HG02970 (cell line): ENCODE measurements around the gene MAP2.
A peak's percentile ranks its signal among the peaks of the same experiment; 100 is the strongest.

Source experiments
- ATAC-seq: cut with Tn5 transposase; IDR thresholded peaks from one replicate; pipeline ENCODE4 v1.9.1; 2021; ENCODE audit warnings: mild to moderate bottlenecking, moderate library complexity, moderate number of reproducible peaks; ENCODE audit not compliant: unreplicated experiment, low FRiP score

Gene MAP2, protein sequence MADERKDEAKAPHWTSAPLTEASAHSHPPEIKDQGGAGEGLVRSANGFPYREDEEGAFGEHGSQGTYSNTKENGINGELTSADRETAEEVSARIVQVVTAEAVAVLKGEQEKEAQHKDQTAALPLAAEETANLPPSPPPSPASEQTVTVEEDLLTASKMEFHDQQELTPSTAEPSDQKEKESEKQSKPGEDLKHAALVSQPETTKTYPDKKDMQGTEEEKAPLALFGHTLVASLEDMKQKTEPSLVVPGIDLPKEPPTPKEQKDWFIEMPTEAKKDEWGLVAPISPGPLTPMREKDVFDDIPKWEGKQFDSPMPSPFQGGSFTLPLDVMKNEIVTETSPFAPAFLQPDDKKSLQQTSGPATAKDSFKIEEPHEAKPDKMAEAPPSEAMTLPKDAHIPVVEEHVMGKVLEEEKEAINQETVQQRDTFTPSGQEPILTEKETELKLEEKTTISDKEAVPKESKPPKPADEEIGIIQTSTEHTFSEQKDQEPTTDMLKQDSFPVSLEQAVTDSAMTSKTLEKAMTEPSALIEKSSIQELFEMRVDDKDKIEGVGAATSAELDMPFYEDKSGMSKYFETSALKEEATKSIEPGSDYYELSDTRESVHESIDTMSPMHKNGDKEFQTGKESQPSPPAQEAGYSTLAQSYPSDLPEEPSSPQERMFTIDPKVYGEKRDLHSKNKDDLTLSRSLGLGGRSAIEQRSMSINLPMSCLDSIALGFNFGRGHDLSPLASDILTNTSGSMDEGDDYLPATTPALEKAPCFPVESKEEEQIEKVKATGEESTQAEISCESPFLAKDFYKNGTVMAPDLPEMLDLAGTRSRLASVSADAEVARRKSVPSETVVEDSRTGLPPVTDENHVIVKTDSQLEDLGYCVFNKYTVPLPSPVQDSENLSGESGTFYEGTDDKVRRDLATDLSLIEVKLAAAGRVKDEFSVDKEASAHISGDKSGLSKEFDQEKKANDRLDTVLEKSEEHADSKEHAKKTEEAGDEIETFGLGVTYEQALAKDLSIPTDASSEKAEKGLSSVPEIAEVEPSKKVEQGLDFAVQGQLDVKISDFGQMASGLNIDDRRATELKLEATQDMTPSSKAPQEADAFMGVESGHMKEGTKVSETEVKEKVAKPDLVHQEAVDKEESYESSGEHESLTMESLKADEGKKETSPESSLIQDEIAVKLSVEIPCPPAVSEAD (N-terminal part only)

DNA sequence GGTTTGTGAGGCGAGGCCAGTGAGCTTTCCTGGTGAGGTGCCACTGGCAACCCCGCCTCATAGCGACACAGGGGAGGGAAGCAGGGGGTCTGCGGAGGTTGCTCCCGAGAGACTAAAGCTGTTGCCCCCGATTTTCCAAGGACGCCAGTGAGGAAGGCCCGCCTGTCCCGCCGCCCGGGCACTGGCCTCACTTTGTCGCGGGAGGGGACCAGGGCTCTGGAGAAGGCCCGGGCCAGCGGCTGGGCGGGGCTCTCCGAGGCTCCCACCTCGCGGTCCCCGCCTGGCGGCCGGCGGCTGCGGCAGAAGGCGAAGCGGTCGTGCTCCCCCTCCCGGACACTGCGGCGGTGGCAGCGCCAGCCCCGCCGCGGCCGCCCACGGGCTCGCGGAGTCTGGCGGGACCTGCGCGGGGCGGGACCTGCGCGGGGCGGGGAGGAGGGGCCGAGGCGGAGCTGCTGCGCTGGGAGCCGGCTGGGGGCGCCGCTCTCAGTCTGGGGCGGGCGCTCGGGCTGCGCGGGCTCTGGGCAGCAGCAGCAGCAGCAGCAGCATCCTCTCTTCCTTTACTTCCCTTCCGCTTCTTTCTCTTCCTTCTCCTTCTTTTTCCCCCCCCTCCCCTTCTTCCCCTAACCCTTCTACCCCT lies at the start of gene MAP2:
TSS of gene MAP2 (plus strand) at position 486 of the 637 bp plus-strand sequence. CDS start 229,124 bp downstream, outside the sequence.
- peak; percentile 100 for ATAC-seq

DNA sequence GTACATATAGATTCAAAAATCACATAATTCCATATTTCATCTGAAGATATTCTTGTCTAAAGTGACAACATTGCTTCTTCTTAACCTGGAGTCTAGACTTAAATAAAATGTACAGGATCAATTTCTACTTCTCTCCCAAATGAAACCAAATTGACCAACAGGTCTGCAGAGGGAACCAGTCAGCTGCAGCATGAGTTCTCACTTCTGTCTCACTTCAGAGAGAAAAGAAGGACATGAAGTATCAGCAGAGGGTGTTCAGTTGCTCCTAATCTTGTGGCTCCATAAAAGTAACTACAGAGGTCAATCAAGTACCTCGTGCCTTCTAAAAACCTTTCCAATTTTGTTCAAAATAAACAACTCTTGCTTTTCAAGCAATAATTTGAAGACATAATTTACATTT lies 47.2 kb upstream of the MAP2 start:
- ATAC-seq, result no peak

DNA sequence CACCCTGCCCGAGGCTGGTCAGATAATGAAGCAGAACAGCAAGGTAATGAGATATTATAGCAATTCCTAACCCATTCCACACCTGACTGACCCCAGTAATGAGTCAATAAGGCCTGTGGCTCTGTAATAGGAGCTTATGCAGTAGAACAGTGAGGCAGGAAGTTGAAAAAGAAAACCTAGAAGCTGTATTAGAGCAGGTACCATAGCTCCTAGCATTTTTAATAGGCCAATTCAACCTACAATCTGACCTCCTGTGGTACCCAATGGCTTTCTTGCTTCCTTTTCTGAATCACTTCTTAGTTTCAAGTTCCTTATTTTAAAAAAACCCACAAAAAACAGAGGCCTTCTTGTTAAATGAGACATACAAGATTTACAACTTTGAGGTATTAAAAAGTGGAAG lies 43.6 kb upstream of the MAP2 start:
- peak; percentile 98 for ATAC-seq

DNA sequence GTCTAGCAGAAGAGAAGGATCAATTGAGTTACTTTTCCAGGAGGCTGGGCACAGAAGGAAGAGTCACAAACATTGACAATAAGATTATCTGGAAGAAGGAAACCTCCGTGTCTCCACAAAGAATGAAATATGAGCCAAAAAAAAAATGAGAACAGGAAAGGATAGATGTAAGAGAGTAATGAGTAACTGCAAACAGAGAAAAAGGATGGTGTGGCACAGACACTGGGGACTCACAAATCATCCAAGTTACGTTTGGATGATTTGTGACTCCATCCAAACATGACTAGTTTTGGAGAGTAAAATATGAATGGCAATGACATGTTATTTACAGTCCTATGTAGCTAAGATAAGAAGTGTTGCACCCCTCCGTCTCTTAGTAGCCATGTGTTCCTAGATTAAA lies 42.8 kb upstream of the MAP2 start:
- no peak for ATAC-seq

DNA sequence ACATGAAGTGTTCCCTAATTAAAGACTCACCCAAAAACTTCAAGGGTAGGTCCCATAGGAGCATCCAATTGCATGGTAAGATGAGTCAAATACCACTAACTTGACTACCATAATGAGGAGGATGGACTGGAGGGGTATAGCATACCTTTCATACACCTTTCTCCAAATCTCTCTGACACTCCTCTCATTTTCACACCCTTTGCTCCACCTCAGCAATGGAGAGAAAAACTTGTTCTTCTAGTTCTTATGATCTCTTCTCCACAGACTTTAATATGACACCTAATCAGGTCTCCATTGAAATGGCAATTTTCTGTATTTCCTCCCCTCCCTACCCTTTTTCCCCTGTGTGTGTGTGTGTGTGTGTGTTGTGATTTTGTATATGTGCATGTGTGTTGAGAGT lies 41.1 kb upstream of the MAP2 start:
- no peak for ATAC-seq

DNA sequence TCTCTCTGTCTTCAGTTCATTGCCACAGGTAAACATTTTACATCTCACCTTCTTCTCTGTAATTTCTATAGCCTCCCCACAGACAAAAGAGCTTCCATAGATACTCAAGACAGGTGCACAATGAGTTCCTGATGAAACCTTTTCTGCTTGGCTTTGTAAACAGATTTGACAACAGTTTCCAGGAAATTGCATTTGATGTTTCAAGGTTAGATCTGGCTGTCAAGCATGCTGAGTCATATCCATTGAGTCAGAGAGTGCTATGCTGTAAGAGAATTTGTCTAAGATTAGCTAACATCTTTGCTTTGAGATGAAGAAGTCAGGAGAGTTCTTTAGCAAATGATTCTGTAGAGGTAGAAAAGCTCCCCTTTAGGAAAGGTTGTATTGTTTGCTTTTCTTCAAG lies 40.6 kb upstream of the MAP2 start:
- ATAC-seq, result no peak

DNA sequence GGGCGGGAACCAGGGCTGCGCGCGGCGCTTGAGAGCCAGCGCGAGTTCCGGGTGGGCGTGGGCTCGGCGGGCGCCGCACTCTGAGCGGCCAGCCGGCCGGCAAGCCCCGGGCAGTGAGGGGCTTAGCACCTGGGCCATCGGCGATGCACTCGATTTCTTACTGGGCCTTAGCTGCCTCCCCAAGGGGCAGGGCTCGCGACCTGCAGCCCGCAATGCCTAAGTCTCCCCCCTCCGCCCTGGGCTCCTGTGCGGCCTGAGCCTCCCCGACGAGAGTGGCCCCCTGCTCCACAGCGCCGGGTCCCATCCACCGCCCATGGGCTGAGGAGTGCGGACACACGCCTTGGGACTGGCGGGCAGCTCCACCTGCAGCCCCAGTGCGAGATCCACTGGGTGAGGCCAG lies 36.5 kb upstream of the MAP2 start:
- ATAC-seq, result no peak

DNA sequence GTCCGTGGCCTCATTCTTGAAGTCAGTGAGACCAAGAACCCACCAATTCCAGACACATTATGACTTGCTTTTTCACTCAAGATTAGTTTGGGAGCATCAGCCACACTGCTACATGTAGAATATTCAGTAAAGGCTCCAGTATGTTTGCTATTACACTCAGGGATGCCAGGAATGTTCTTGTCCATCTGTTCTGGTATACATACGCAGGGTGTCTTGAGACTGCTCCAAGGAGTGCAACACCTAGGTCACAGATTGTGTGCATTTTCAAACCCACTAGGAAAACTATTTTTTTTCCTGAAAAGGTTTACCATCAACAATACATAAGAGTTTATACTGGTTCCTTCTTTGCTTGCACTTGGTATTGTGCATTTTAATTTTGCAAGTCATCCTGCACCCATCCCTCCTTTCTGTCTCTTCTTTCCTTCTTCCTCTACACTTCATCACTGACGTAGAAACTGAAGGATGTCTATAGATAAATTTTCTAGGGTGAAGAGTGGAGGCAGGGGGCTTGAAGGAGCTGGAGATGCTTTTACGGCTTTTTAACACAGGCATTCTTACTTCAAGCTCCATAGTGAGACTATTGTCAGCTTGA lies 35.3 kb upstream of the MAP2 start:
- ATAC-seq, result no peak

DNA sequence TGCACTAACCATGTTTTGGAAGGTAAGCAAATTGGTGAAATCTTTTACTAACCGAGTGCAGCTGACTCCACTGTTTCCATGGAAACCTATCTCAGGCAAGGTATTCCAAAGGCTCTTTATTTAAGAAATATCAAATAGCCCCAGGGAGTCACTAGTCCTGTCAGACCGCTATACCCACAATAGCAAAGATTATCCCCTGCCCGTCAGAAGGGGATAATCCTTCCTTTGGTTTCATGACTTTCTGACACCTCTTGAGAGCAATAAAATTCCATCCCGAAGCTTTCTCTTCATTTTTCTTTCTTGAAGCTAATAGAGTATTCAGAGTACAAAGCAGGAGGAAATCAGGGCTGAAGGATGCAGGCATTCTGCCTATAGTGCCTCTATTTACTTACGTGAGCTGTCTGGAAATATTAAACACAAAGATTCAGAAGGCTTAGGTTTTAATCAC lies 34.7 kb upstream of the MAP2 start:
- ATAC-seq, result no peak

DNA sequence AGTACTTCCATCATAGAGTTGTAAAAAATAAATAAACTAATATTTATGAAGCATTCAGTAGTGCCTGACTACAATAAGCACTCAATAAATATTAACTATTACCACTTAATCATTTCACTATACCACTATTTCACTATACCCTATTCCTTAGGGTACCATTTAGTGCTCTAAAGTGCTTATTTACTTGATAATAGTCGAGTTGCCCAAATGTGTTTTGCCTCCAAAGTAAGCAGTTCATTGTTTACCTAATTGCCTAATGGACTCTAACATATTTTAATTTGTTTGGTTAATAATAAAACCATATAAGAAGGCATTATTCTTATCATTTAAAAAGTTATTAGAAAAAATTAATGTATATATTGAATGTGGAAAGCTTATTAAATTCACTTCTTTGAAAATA lies 33.0 kb upstream of the MAP2 start:
- no peak for ATAC-seq

DNA sequence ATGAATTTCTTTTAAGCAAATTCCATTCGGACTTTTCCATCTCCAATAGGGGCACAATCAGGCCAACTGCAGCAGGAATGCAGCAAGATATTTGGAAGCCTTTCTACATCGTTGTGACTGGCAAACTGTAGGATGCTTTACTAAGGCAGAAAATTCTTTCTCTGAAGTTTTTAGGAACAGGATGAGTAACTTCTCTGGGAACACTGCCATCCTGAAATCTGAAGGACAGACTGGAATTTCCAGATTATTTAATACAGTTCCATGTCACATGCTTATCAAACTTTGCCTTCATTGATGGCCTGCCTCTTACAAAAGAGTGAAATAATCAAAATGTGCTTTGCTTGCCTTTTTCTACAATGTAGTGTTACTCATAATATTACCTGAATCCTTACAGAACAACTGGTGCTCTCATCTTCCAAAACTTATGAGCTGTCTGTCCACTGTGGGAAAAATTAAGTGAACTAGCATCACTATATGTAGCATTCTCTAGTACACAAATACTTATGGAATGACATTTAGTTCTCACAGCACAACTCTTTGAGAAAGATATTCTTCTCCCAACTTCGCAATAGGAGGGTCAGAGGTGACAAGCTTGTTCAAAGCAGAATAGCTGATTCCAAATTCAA lies 32.0 kb upstream of the MAP2 start:
- no peak for ATAC-seq

DNA sequence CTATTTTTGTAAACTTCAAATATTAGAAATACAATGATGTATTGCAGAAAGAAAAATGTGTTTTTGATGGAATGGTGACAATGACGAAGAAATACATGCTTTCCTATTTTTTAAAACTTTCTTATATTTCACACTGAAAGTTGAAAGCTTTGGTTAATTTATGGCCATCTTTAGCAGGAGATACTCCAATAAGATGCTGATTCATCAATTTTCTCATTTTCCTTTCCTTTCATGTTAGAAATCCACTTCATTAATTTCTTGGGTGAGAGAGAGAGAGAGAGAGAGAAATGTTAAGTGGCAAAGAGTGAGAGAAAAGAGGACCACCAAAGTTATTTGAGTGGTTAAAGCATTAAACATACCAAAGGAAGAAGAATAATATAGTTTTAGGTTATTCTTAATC lies 28.6 kb upstream of the MAP2 start:
- no peak for ATAC-seq

DNA sequence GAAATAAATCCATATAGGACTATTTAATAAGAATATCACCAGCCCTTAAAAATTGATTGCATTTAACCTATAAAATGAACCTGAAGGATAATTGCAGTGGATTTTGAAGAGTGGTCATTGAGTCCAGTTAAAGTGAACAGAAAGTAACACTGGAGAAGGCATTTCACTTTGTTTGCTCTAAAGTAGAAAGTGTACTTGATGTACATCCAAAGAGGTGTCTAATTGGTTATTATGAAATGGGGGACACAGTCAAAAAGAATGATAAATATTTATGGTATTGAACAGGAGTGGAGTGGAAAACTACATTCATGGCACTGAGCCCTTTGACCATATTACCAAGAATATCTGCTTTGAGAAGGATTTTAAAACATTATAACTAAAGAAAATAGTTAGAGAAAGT lies 28.2 kb upstream of the MAP2 start:
- no peak for ATAC-seq

DNA sequence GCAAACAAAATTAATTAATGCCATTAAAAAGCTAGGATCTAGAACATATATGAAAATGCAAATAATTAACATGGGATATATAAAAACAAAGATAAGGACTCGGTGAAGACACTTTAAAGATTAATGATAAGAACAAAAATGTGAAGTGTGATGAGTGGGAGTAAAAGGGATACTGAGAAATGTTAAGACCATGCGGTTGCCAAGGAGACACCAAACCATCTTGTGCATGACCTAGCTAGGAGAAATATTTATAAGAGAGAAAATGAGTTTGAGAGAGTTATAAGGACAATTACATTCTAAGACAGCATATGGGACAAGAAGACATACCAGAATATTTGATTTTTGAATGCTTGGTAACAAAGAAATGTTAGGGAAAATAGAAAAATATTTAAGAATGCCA lies 25.4 kb upstream of the MAP2 start:
- ATAC-seq, result no peak

DNA sequence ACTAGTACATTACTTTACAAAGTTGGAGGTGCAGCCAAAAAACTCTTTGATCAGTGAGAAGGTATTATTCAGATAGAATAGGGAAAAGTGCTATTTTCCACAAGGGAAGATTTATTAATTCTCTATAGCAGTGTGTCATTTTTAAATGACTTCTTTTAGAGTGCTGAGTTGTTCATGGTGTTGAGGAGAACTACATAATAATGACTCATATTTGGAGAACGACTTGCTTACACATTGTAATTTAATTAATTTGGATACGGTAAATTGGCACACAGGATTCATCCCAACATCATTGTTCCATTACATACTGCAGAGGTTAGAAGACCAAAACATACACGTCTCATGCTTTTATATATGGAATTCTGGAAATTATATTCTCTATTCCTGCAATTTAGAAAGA lies 22.1 kb upstream of the MAP2 start:
- ATAC-seq, result no peak

DNA sequence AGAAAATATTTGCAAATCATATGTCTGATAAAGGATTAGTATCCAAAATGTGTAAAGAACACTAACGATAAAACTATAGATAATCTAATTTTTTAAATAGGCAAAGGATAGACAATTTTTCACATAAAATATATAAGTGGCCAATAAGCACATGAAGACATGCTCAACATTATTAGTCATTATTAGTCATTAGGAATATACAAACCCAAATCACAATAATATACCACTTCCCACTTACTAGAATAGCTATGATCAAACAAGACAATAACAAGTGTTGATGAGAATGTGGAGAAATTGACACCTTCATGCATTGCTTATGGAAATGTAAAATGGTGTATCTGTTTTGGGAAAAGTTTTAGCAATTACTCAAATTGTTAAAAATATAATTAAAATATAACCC lies 12.6 kb upstream of the MAP2 start:
- ATAC-seq, result no peak

DNA sequence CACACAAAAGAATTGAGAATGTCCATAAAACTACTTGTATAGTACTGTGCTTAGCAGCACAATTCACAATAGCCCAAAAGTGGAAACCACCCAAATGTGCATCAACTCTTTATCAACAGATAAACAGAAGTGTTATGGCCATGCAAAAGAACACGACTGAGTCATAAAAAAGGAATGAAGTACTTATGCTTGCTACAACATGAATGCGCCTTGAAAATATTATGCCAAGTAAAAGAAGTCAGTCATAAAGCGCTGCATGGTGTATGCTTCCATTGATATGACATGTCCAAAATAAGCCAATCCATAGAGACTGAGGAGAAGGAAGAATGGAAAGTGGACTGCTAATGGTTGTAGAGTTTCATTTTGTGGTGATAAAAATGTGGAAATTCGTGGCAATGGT lies 12.1 kb upstream of the MAP2 start:
- no peak for ATAC-seq

DNA sequence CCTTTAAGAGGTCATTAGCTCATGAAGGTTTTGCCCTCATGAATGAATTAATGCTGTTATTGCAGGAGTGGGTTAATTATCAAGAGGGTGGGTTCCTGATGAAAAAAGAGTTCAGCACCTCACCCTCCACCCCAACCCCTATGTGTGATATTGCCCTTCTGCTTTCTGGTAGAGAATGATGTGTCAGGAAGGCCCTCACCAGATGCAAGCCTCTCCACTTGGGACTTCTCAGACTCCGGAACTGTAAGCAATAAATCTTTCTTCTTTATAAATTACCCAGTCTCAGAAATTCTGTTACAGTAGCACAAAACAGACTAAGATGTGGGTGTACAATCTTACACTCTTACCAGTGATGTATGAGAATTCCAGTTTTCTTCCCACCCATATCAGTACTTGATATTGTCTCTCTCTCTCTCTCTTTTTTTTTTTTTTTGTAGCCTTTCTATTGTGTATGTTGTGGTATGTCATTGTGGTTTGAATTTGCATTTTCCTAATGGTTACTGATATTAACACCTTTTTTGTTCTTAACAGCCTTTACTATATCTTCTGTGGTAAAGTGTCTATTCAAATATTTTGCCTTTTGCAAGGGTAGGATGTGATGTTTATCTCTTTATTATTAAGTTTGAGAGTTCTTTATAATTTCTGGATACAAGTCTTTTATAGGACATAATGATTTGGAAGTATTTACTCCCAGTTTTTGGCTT lies 10.4 kb upstream of the MAP2 start:
- no peak for ATAC-seq

DNA sequence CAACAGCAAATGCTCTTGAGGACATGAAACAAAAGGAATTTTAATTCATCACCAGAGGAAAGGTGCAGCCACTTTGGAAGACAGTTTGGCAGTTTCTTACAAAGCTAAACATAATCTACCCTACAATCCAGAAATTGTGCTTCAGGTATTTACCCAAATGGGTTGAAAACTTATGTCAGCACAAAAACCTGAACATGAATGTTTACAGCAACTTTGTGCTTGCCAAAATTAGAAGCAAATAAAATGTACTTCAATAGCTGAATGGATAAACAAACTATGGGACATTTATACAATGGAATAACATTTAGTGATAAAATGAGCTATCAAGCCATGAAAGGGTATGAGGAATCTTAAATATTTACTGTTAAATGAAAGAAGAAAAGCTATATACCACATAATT lies 6.9 kb upstream of the MAP2 start:
- ATAC-seq, result no peak
